Testis (tissue), 2 donors: ENCODE results near the gene CWC22.

Experiments
- CTCF ChIP-seq, 3 experiments: fragments of 450-650 bp in 2 of 3; fragments of 200-600 bp in 1 of 3; sonication (generic) in 1 of 3; IDR thresholded peaks; one replicate each; pipeline ENCODE4 v1.5.1; 2016 to 2019; ENCODE audit warnings: antibody characterized with exemption in 3 of 3, mild to moderate bottlenecking in 2 of 3, moderate library complexity in 1 of 3
- POLR2A ChIP-seq: fragments of 450-650 bp; IDR thresholded peaks from one replicate; pipeline ENCODE4 v1.6.1; 2017; ENCODE audit warnings: antibody characterized with exemption, mild to moderate bottlenecking, moderate library complexity

- TF ChIP-seq CTCF (IDR thresholded peaks at IDR 0.05) (no peak), POLR2A (no peak)
Measured at GRCh38 chr2:179946810-179947615, 60.1 kb downstream of the CWC22 start.
